ENCODE data around the gene COBL. TPM values are rescaled to one million over a fixed set of nuclear protein-coding genes. Genes with fewer than 3 reads are reported as not detected.

COBL gene
- total RNA-seq, 1 donor from 2014 or later = 6.3 TPM

- H3K9me3 Mint-ChIP-seq = no peaks in the 10 kb centered on the region
Observed at GRCh38 chr7:51158211-51158610, 158.4 kb downstream of the COBL start.

GRCh38 chr7:51154201-51154600, 162.4 kb downstream of the COBL start:
- no peaks in the 10 kb centered on the region for H3K4me1 Mint-ChIP-seq
- no peaks in the 10 kb centered on the region for H3F3A ChIP-seq (ENCODE audit: low read depth)
- H3K4me3 ChIP-seq = no peak overlapping the region
- no peak overlapping the region for H3K4me3 Mint-ChIP-seq
- H3K36me3 ChIP-seq = no peaks in the 10 kb centered on the region
- no peaks in the 10 kb centered on the region for H3K4me1 ChIP-seq
- no peak overlapping the region for H2AFZ ChIP-seq (replicated peaks)
- H4K20me1 ChIP-seq (ENCODE audit: low read depth) = no peaks in the 10 kb centered on the region
- no peaks in the 10 kb centered on the region for H3K79me2 ChIP-seq (ENCODE audit: low read depth)
- no peak for DNase-seq (ENCODE audit: low spot score)
- H3K4me2 ChIP-seq = no peak overlapping the region
- TF ChIP-seq CTCF (IDR thresholded peaks at IDR 0.05) (no peak), EZH2 (IDR thresholded peaks at IDR 0.05) (no peak), EZH2phosphoT487 (IDR thresholded peaks at IDR 0.05) (no peak)
- H3K9me3 ChIP-seq (ENCODE audit: low read depth) = no peaks in the 10 kb centered on the region
- no peak overlapping the region for H3K27ac Mint-ChIP-seq
- H3K9ac ChIP-seq = no peak overlapping the region
- peaks cover 5% of the 10 kb centered on the region for H3K27me3 Mint-ChIP-seq (ENCODE audit: insufficient read depth, low read depth)
- H3K27me3 ChIP-seq = no peaks in the 10 kb centered on the region
- no peaks in the 10 kb centered on the region for H3K36me3 Mint-ChIP-seq
- peaks cover 2% of the 10 kb centered on the region for H3K9me3 Mint-ChIP-seq
- no peak overlapping the region for H3K27ac ChIP-seq

More at GRCh38 chr7:51158211-51158610, 158.4 kb downstream of the COBL start:
- no peaks in the 10 kb centered on the region for H3K27me3 ChIP-seq
- H3K27ac ChIP-seq = no peak overlapping the region
- Mint-ChIP-seq H3K36me3 (no peaks in the 10 kb centered on the region), H3K4me1 (peaks cover 13% of the 10 kb centered on the region), H3K27ac (no peak overlapping the region), H3K4me3 (no peak overlapping the region), H3K27me3 (ENCODE audit: insufficient read depth, low read depth) (peaks cover 9% of the 10 kb centered on the region)
- DNase-seq (ENCODE audit: low spot score) = no peak
- no peak overlapping the region for H3K9ac ChIP-seq
- H3K36me3 ChIP-seq = no peaks in the 10 kb centered on the region
- H3F3A ChIP-seq (ENCODE audit: low read depth) = no peaks in the 10 kb centered on the region
- no peaks in the 10 kb centered on the region for H3K9me3 ChIP-seq (ENCODE audit: low read depth)
- no peaks in the 10 kb centered on the region for H4K20me1 ChIP-seq (ENCODE audit: low read depth)
- no peaks in the 10 kb centered on the region for H3K79me2 ChIP-seq (ENCODE audit: low read depth)
- H3K4me1 ChIP-seq = no peaks in the 10 kb centered on the region
- no peak overlapping the region for H2AFZ ChIP-seq (replicated peaks)
- H3K4me3 ChIP-seq = no peak overlapping the region
- H3K4me2 ChIP-seq = no peak overlapping the region
- TF ChIP-seq EZH2phosphoT487 (IDR thresholded peaks at IDR 0.05) = no peak
- TF ChIP-seq CTCF (IDR thresholded peaks at IDR 0.05) = no peak
- TF ChIP-seq EZH2 (IDR thresholded peaks at IDR 0.05) = no peak

- DNase-seq (ENCODE audit: low spot score) = no peak
Observed at GRCh38 chr7:51152706-51153200, 163.9 kb downstream of the COBL start.

More at GRCh38 chr7:51152706-51153200, 163.9 kb downstream of the COBL start:
- H3K4me2 ChIP-seq = no peak overlapping the region
- H3K9me3 ChIP-seq (ENCODE audit: low read depth) = no peaks in the 10 kb centered on the region
- H3K27me3 ChIP-seq = no peaks in the 10 kb centered on the region
- H3K27ac Mint-ChIP-seq = no peak overlapping the region
- H3K9ac ChIP-seq = no peak overlapping the region
- no peaks in the 10 kb centered on the region for H3K4me1 ChIP-seq
- H3K4me3 ChIP-seq = no peak overlapping the region
- no peaks in the 10 kb centered on the region for H3K79me2 ChIP-seq (ENCODE audit: low read depth)
- H3K9me3 Mint-ChIP-seq = peaks cover 12% of the 10 kb centered on the region
- H3K36me3 ChIP-seq = no peaks in the 10 kb centered on the region
- H3K4me3 Mint-ChIP-seq = no peak overlapping the region
- peaks cover 5% of the 10 kb centered on the region for H3K27me3 Mint-ChIP-seq (ENCODE audit: insufficient read depth, low read depth)
- no peaks in the 10 kb centered on the region for H3K36me3 Mint-ChIP-seq
- no peak overlapping the region for H2AFZ ChIP-seq (replicated peaks)
- no peak overlapping the region for H3K27ac ChIP-seq
- H4K20me1 ChIP-seq (ENCODE audit: low read depth) = no peaks in the 10 kb centered on the region
- no peaks in the 10 kb centered on the region for H3K4me1 Mint-ChIP-seq
- H3F3A ChIP-seq (ENCODE audit: low read depth) = no peaks in the 10 kb centered on the region
- TF ChIP-seq CTCF (IDR thresholded peaks at IDR 0.05) = no peak
- no peak for TF ChIP-seq EZH2phosphoT487 (IDR thresholded peaks at IDR 0.05)
- TF ChIP-seq EZH2 (IDR thresholded peaks at IDR 0.05) = no peak
